NCI-H1048 (cell line): ENCODE data around the gene ERVK3-1.

ENCODE experiments used
- DNase-seq: peaks from one replicate; lab custom pipeline; 2025; lab: John Stamatoyannopoulos, UW

Gene ERVK3-1

DNA sequence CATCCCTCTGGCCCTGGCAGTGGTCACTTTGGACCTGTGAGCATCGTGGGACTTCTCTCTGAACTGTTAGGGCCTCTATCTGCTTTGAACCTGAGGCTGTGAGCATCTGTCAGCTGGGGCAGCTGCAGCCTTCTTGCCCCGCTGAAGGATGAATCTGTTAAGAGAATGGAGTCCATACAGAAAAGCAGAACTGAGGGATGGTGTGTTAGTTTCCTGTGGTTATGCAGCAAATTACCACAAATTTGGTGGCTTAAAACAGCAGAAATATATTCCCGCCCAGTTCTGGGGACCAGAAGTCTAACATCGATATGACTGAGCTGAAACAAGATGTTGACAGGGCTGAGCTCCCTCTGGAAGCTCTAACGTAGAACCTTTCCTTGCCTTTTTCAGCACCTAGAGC, 59.0 kb downstream of the ERVK3-1 start:
- DNase-seq, result no peak
